SU-DHL-6 (cell line): Measurements from ENCODE around the gene ANXA4.
"Not testable (repeated sequence)": the region's sequence is repeated elsewhere in the genome, so short reads cannot be mapped to it uniquely, and the experiment has no call there.

ENCODE experiments used
- H2AFZ ChIP-seq: fragments of 200-600 bp; sonication (generic); 2 replicates; pipeline ENCODE4 v1.6.1; 2014; ENCODE audit warnings: low read depth, mild to moderate bottlenecking, moderate library complexity, mixed read lengths, antibody characterized with exemption, low read length; ENCODE audit not compliant: severe bottlenecking
- H3F3A ChIP-seq: fragments of 200-600 bp; shearing (Covaris generic); 2 replicates; pipeline ENCODE4 v1.6.0; 2016; ENCODE audit warnings: antibody characterized with exemption, mild to moderate bottlenecking; ENCODE audit not compliant: insufficient read depth
- H3K27ac ChIP-seq: fragments of 200-600 bp; sonication (generic); 2 replicates; pipeline ENCODE4 v1.5.1; 2016; ENCODE audit warnings: low read depth, mild to moderate bottlenecking, low read length, moderate library complexity, mixed read lengths
- H3K27me3 ChIP-seq: fragments of 200-600 bp; sonication (generic), shearing (Covaris generic); 2 replicates; pipeline ENCODE4 v1.6.0; 2014; ENCODE audit warnings: mild to moderate bottlenecking, low read length
- H3K36me3 ChIP-seq: fragments of 200-600 bp; sonication (generic); 2 replicates; pipeline ENCODE4 v1.6.1; 2014; ENCODE audit warnings: mild to moderate bottlenecking, low read length, mixed read lengths
- H3K4me2 ChIP-seq: fragments of 300-600, 200-600 bp; shearing (Covaris generic), sonication (generic); 2 replicates; pipeline ENCODE4 v1.6.0; 2014; ENCODE audit warnings: low read length, low read depth, mild to moderate bottlenecking; ENCODE audit not compliant: poor library complexity, severe bottlenecking
- H3K4me3 ChIP-seq: fragments of 200-600 bp; sonication (generic); 2 replicates; pipeline ENCODE4 v1.5.1; 2014; ENCODE audit warnings: antibody characterized with exemption, low read length, mild to moderate bottlenecking, mixed read lengths; ENCODE audit not compliant: insufficient read depth, poor library complexity, severe bottlenecking
- H3K79me2 ChIP-seq: fragments of 200-600 bp; sonication (generic); 2 replicates; pipeline ENCODE4 v1.6.1; 2014; ENCODE audit warnings: mild to moderate bottlenecking, low read length, moderate library complexity; ENCODE audit not compliant: insufficient read depth
- H3K9ac ChIP-seq: fragments of 200-600 bp; sonication (generic); 2 replicates; pipeline ENCODE4 v1.7.0; 2014; ENCODE audit warnings: mild to moderate bottlenecking, low read length
- H3K9me2 ChIP-seq: fragments of 200-600 bp; sonication (generic); replicated peaks from 2 replicates; pipeline ENCODE4 v1.6.1; 2014; ENCODE audit warnings: low read length; ENCODE audit not compliant: insufficient read depth
- H3K9me3 ChIP-seq: fragments of 200-600 bp; sonication (generic); 2 replicates; pipeline ENCODE4 v1.6.1; 2014; ENCODE audit warnings: low read length, mixed read lengths; ENCODE audit not compliant: insufficient read depth
- H4K20me1 ChIP-seq: fragments of 200-600 bp; sonication (generic); 2 replicates; pipeline ENCODE4 v1.6.1; 2014; ENCODE audit warnings: low read depth, mild to moderate bottlenecking, antibody characterized with exemption, low read length, moderate library complexity, mixed read lengths
- CTCF ChIP-seq: fragments of 200-600 bp; sonication (generic); IDR thresholded peaks from one replicate; pipeline ENCODE4 v1.5.1; 2017; ENCODE audit warnings: antibody characterized with exemption, mild to moderate bottlenecking, low read length, moderate library complexity; ENCODE audit not compliant: insufficient read depth, poor library complexity, severe bottlenecking
- EZH2phosphoT487 ChIP-seq: fragments of 200-600 bp; sonication (generic), shearing (Covaris generic); conservative IDR thresholded peaks from 2 replicates; pipeline ENCODE4 v1.6.1; 2018; ENCODE audit warnings: mild to moderate bottlenecking, antibody characterized with exemption, low read length, moderate library complexity, mixed read lengths

The ANXA4 gene

GRCh38 chr2:69714539-69715220 lies 27.3 kb upstream of the ANXA4 start:
- H3K27me3 ChIP-seq, H3K4me2 ChIP-seq, H3K36me3 ChIP-seq, H3K9ac ChIP-seq, H3K4me3 ChIP-seq, H2AFZ ChIP-seq, H4K20me1 ChIP-seq, H3K27ac ChIP-seq, H3K9me2 ChIP-seq, H3K79me2 ChIP-seq, H3K9me3 ChIP-seq, H3F3A ChIP-seq: not testable (repeated sequence)
- TF ChIP-seq CTCF, result peak; percentile 34

GRCh38 chr2:69715964-69716363 lies 26.0 kb upstream of the ANXA4 start:
- Histone ChIP-seq H3K36me3 (no peaks in the 10 kb centered on the region), H2AFZ (no peak overlapping the region), H3K9me2 (no peaks in the 10 kb centered on the region), H3K4me3 (no peak overlapping the region), H3K4me2 (no peak overlapping the region), H4K20me1 (no peaks in the 10 kb centered on the region), H3K79me2 (no peaks in the 10 kb centered on the region), H3K9ac (no peak overlapping the region), H3F3A (no peaks in the 10 kb centered on the region), H3K27me3 (no peaks in the 10 kb centered on the region), H3K27ac (no peak overlapping the region), H3K9me3 (no peaks in the 10 kb centered on the region)
- no peak for TF ChIP-seq EZH2phosphoT487

- no peak overlapping the region for H3K4me2 ChIP-seq
- H3K36me3 ChIP-seq, result no peaks in the 10 kb centered on the region
- H3K27ac ChIP-seq, result no peak overlapping the region
- H2AFZ ChIP-seq, result no peak overlapping the region
- H3K4me3 ChIP-seq, result no peak overlapping the region
- no peaks in the 10 kb centered on the region for H4K20me1 ChIP-seq
- no peaks in the 10 kb centered on the region for H3K9me2 ChIP-seq
- H3K9me3 ChIP-seq, result no peaks in the 10 kb centered on the region
- H3K9ac ChIP-seq, result no peak overlapping the region
- TF ChIP-seq CTCF, result no peak
- TF ChIP-seq EZH2phosphoT487, result no peak
- no peaks in the 10 kb centered on the region for H3K79me2 ChIP-seq
- H3F3A ChIP-seq, result no peaks in the 10 kb centered on the region
- no peaks in the 10 kb centered on the region for H3K27me3 ChIP-seq
These were observed 25.3 kb upstream of the ANXA4 start for GRCh38 chr2:69716555-69717120.

GRCh38 chr2:69717186-69717585 lies 24.7 kb upstream of the ANXA4 start:
- H3K36me3 ChIP-seq, result no peaks in the 10 kb centered on the region
- no peak overlapping the region for H3K9ac ChIP-seq
- no peaks in the 10 kb centered on the region for H3K9me3 ChIP-seq
- H3K27me3 ChIP-seq, result no peaks in the 10 kb centered on the region
- H3F3A ChIP-seq, result no peaks in the 10 kb centered on the region
- TF ChIP-seq EZH2phosphoT487 (no peak), CTCF (no peak)
- H3K27ac ChIP-seq, result no peak overlapping the region
- H2AFZ ChIP-seq, result no peak overlapping the region
- no peaks in the 10 kb centered on the region for H3K79me2 ChIP-seq
- H4K20me1 ChIP-seq, result no peaks in the 10 kb centered on the region
- no peaks in the 10 kb centered on the region for H3K9me2 ChIP-seq
- H3K4me2 ChIP-seq, result no peak overlapping the region
- H3K4me3 ChIP-seq, result no peak overlapping the region
